Thyroid gland (tissue), 4 donors: ENCODE results near the gene AKAP6. TPM values are rescaled to one million over a fixed set of nuclear protein-coding genes. Genes with fewer than 3 reads are reported as not detected.

Experiments
- DNase-seq, 2 donors: peaks; one replicate each; pipeline ENCODE4 v3.0.0-alpha.2; 2019
- H3K27ac ChIP-seq, 3 donors: fragments of 200-600 bp; sonication (generic); 1 replicate in 2 of 3; 2 replicates in 1 of 3; pipeline ENCODE4 v1.5.1; 2016 to 2019; ENCODE audit warnings: mild to moderate bottlenecking in 1 of 3, moderate library complexity in 1 of 3
- H3K27me3 ChIP-seq: fragments of 200-600 bp; sonication (generic); one replicate; pipeline ENCODE4 v1.5.1; 2019
- H3K36me3 ChIP-seq, 2 donors: fragments of 200-600 bp; sonication (generic); one replicate each; pipeline ENCODE4 v1.5.1; 2016 to 2019
- H3K4me1 ChIP-seq, 2 donors: fragments of 200-600 bp; sonication (generic); one replicate each; pipeline ENCODE4 v1.5.1; 2017 to 2019
- H3K4me3 ChIP-seq, 3 donors: fragments of 200-600 bp; sonication (generic); replicated peaks in 1 of 3; 1 replicate in 2 of 3; 2 replicates in 1 of 3; pipeline ENCODE4 v1.5.1; 2016; ENCODE audit warnings: mild to moderate bottlenecking in 1 of 3
- H3K9me3 ChIP-seq: fragments of 200-600 bp; sonication (generic); one replicate; pipeline ENCODE4 v1.5.1; 2017
- POLR2A ChIP-seq, 2 donors: fragments of 450-650 bp; IDR thresholded peaks; one replicate each; pipeline ENCODE4 v1.6.1; 2017; ENCODE audit warnings: antibody characterized with exemption in 2 of 2, mild to moderate bottlenecking in 2 of 2, moderate library complexity in 1 of 2
- WGBS, 2 donors: methylation state at CpG; one replicate each; pipeline ENCODE4 v1.1.5; 2017; 5-methylcytosine and 5-hydroxymethylcytosine counted together
- intact Hi-C: fragments of 100-400 bp; cut with DNase I; formaldehyde crosslinking; loops from one replicate; pipeline ENCODE4 v1.15.1; 2023
- total RNA-seq, 4 donors: library from RNA; depleted of rRNA; stranded (reverse); fragments of >200 nt; gene quantifications; one replicate each; pipeline ENCODE4 v1.2.3, GENCODE V29; 2016
- TF ChIP-seq, protein P1 (sequence below), 6 experiments: fragments of 200-600 bp in 3 of 6; fragments of 450-650 bp in 3 of 6; sonication (generic) in 3 of 6; IDR thresholded peaks; one replicate each; pipeline ENCODE4 v1.5.1; 2016 to 2019; ENCODE audit warnings: antibody characterized with exemption in 6 of 6, mild to moderate bottlenecking in 2 of 6, inconsistent platforms in 1 of 6, moderate library complexity in 1 of 6

The AKAP6 gene
- total RNA-seq, 4 donors from 2014 or later = 13.0 to 34.5 (median 22.7) TPM

- H3K27ac ChIP-seq = peak overlapping the region in 1 of 3 donors; percentile 22
- no peaks in the 10 kb centered on the region for H3K4me1 ChIP-seq
- intact Hi-C loops = no loop called here
- no peaks in the 10 kb centered on the region for H3K36me3 ChIP-seq
- H3K9me3 ChIP-seq = no peaks in the 10 kb centered on the region
- no peaks in the 10 kb centered on the region for H3K27me3 ChIP-seq
- TF ChIP-seq, protein P1, sequence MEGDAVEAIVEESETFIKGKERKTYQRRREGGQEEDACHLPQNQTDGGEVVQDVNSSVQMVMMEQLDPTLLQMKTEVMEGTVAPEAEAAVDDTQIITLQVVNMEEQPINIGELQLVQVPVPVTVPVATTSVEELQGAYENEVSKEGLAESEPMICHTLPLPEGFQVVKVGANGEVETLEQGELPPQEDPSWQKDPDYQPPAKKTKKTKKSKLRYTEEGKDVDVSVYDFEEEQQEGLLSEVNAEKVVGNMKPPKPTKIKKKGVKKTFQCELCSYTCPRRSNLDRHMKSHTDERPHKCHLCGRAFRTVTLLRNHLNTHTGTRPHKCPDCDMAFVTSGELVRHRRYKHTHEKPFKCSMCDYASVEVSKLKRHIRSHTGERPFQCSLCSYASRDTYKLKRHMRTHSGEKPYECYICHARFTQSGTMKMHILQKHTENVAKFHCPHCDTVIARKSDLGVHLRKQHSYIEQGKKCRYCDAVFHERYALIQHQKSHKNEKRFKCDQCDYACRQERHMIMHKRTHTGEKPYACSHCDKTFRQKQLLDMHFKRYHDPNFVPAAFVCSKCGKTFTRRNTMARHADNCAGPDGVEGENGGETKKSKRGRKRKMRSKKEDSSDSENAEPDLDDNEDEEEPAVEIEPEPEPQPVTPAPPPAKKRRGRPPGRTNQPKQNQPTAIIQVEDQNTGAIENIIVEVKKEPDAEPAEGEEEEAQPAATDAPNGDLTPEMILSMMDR (IDR thresholded peaks at IDR 0.05) = no peak
- no peak for TF ChIP-seq POLR2A (IDR thresholded peaks at IDR 0.05)
- H3K4me3 ChIP-seq = no peak overlapping the region
- DNase-seq = no peak
Measured at GRCh38 chr14:32396885-32397284, 67.8 kb downstream of the AKAP6 start.

DNA sequence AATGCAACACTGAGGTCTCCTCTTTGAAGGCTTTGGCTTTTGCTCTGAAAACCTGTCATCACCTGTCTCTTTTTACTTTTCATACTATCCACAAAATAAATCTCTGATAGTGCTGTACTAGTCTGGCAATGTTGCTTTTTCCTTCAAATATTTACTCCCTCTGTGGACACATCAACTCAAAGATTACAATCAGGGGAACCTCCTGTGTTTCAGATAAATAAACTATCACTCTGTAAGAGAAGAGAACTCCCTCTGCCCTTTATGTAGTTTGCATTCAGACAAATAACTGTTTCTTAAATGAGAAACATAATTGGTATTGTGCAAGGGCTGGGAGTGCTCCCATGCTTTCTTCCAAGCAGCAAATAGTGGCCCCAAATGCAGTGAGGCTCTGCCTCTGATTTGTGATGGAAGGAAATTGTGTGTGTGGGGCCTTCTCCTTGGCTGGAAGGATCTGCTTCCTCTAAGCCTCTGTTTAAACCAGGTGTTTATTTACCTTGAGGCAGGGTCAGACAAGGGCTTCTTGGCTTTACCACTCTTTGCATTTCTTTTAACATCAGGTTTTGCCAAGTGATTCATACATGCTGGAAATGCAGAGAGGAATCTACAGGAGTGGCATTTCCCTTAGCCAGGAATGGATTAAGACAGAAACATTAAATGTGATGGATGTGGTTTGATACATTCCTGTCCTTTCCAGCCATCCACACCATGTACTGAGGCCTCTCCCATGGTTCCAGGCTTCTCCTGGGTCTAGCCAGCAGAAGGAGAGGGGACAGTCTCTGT, 69.0 kb downstream of the AKAP6 start:
- H3K4me1 ChIP-seq = no peaks in the 10 kb centered on the region
- TF ChIP-seq POLR2A (IDR thresholded peaks at IDR 0.05) = no peak
- TF ChIP-seq, protein P1 (IDR thresholded peaks at IDR 0.05) = no peak
- H3K36me3 ChIP-seq = no peaks in the 10 kb centered on the region
- no peaks in the 10 kb centered on the region for H3K9me3 ChIP-seq
- H3K27ac ChIP-seq = no peak overlapping the region
- no peaks in the 10 kb centered on the region for H3K27me3 ChIP-seq
- no peak for DNase-seq
- intact Hi-C loops = no loop called here
- H3K4me3 ChIP-seq = no peak overlapping the region

- no peaks in the 10 kb centered on the region for H3K27me3 ChIP-seq
- DNase-seq = no peak
- TF ChIP-seq POLR2A (IDR thresholded peaks at IDR 0.05) = no peak
- TF ChIP-seq, protein P1 (IDR thresholded peaks at IDR 0.05) = no peak
- no peaks in the 10 kb centered on the region for H3K4me1 ChIP-seq
- no peaks in the 10 kb centered on the region for H3K36me3 ChIP-seq
- no peaks in the 10 kb centered on the region for H3K9me3 ChIP-seq
- H3K27ac ChIP-seq = no peak overlapping the region
- 85 to 95% methylated on average over 1 of the region's 1 CpG for WGBS, 2 donors
- no peak overlapping the region for H3K4me3 ChIP-seq
- intact Hi-C loops = no loop called here
Measured at GRCh38 chr14:32399920-32400319, 70.8 kb downstream of the AKAP6 start.

DNA sequence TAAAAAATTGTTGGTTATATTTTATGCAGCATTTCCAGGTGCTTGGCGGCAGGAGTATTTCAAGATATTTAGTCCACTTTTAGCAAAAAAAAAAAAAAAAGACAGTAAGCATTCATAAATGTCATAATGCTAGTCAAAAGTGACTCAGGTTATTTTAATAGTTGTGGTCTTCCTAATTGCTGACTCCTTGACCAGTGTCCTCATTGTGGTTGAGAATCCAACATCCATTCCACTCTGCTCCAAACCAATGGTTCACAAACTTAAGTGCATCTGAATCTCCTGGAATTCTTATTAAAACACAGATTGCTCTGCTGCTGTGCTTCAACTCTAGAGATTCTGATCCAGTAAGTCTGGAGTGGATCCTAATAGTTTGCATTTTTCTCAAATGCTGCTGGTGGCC, 71.4 kb downstream of the AKAP6 start:
- 100% methylated on average over 1 of the region's 1 CpG for WGBS, 2 donors

GRCh38 chr14:32403021-32403420, 73.9 kb downstream of the AKAP6 start:
- no peaks in the 10 kb centered on the region for H3K9me3 ChIP-seq
- H3K4me1 ChIP-seq = no peaks in the 10 kb centered on the region
- no peak for TF ChIP-seq POLR2A (IDR thresholded peaks at IDR 0.05)
- TF ChIP-seq, protein P1 (IDR thresholded peaks at IDR 0.05) = no peak
- no peaks in the 10 kb centered on the region for H3K27me3 ChIP-seq
- intact Hi-C loops = no loop called here
- H3K27ac ChIP-seq = no peak overlapping the region
- H3K4me3 ChIP-seq = no peak overlapping the region
- DNase-seq = no peak
- H3K36me3 ChIP-seq = no peaks in the 10 kb centered on the region
- 88 to 90% methylated on average over 3 of the region's 3 CpGs for WGBS, 2 donors

More for the DNA sequence above, 71.4 kb downstream of the AKAP6 start:
- Histone ChIP-seq H3K27me3 (no peaks in the 10 kb centered on the region), H3K36me3 (no peaks in the 10 kb centered on the region), H3K9me3 (no peaks in the 10 kb centered on the region), H3K4me3 (no peak overlapping the region), H3K27ac (no peak overlapping the region), H3K4me1 (no peaks in the 10 kb centered on the region)
- DNase-seq = no peak
- TF ChIP-seq POLR2A (IDR thresholded peaks at IDR 0.05) = no peak
- TF ChIP-seq, protein P1 (IDR thresholded peaks at IDR 0.05) = no peak
- intact Hi-C loops = no loop called here
